Inferior parietal cortex (tissue), 1 donor: ENCODE measurements around the gene MEG3.

Source experiments
- DNase-seq: peaks from one replicate; pipeline ENCODE4 v3.0.0-alpha.2; 2016; ENCODE audit errors: extremely low spot score

Gene MEG3

GRCh38 chr14:100825713-100826331 is at the start of gene MEG3:
Gene MEG3, plus strand, starts transcription at chr14:100826118.
- peak; percentile 36 for DNase-seq

DNA sequence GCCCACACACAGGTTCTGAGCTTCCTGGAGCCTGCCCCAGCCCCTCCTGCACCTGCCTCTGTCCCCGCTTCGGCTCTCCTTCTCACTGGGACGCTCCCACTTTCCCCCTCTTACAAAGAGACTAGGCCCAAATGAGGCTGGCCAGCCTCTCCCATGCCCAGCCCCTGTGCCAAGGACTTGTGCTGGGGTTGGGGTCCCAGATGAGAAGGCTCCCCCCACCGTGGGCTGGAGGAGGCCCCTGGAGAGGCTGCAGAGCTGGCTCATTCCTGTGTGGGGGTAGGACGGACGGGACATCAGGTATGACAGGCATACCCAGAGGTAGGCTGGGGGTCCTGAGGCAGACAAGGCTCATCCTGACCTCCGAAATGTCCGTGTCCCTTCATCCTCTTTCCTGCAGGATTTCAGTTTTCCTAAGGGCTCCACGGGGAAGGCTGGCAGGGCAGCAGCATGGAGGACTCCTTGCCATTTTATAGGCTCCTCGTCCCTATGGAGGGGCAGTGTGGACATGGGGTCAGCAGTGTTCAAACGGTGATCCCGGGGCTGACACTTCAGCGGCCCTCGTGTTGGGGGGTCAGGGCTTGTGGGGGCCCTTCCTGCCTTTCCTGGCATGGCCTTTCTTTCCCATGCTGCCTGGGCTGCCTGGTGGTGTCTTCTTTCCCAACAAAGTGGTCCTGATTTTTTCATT is 49.1 kb upstream of the MEG3 start:
- DNase-seq, result no peak

GRCh38 chr14:100777366-100777817 is 48.5 kb upstream of the MEG3 start:
- DNase-seq, result no peak

DNA sequence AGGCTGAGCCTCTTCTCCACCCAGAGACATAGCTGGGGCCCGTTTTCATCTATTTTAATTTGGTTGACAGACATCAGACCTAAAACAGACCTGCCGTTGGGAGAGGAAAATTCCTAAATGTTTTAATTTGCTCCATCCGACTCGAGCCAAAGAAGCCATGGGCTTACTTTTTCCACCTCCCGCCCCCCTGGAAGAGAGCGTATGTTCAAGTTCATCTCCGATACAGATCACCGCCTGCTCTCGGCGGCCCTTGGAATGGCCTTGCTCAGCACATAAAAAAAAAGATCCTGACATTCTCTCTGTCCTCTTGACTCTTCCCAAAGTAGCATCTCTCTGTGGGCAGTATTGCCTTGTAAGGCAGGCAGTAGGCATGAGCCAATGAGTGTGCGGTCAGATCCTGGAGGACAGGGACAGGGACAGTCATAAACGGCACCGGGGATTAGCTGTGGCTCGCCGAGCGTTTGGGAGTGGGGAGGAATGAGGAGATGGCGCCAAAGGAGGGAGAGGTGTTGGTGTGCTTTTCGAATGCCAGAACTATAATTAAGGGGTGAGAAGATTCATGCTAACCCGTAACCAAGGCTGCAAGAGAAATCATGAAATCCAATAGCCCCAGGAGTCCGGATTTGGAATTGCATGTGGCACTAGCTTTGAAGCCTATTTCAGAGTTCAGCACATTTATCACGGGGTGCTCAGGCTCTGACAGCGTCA is 47.9 kb upstream of the MEG3 start:
- no peak for DNase-seq

DNA sequence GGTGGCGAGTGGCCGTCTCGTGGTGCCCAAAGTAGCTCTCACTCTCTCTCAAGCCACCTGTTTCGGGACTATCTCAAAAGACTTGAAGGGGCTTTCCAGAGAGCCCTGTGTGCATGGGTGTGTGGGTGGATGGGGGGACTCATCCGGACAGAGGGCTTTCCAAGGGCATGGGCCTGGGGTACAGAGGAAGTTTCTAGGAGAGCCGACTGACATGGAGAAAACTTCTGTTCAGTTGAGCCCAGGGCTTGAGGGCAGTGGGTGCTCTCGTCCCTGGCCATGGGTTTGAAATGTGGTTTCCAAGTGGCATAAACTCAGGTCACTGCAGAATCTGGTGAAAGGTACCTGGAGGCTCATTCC is 47.4 kb upstream of the MEG3 start:
- DNase-seq, result no peak

DNA sequence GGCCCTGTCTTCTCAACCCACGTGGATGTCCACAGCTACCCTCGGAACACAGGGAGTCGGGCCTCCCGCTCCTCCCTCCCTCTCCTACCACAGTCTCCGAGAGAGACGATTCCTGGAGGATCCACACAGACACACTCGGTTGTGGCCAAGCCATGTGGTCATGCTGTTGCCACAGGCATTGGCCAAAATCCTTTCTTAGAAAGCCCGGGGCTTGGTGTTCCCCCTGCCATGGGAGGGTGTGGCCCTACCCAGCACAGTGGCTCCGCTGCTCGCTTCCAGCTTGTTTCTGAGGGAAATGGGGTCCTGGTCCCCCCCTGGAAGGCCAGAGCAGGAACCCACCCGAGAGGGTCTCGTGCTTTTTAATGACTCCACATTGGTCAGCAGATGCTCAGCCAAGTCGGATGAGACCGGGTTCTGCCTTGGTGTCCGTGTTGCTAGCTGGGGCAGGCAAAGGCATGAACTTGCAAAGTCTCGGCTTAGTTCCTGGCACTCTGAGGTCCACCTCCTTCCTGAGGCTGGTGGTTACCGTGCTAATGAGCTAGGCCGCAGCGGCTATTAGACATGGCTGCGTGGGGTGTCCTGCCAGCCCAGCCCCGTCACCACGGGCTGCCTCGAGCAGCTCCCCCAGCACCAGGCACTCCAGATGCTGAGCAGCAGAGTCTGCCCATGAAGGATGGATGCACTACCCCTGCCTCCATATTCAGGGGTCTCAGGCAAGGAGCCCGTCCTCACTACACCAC is 46.8 kb upstream of the MEG3 start:
- DNase-seq, result no peak

- no peak for DNase-seq
These were observed 46.2 kb upstream of the MEG3 start for GRCh38 chr14:100779691-100780080.

DNA sequence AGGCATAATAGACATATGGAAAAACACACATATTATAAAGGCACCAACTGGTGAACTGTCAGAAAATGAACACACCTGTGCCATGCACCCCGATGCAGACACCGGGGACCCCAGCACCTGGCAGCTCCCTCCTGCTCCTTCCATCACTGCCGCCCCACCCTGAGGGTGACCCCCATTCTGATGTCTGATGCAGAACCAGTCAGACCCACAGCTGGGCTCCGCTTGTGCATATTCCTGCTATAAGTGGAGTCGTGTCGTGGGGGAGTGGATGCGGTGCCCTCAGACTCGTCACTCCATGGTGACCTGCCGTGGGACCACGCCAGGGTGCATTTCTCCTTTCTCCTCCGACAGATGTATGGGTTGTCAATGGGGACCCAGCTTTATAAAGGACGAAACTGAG is 45.7 kb upstream of the MEG3 start:
- no peak for DNase-seq

- DNase-seq, result no peak
These were observed 45.1 kb upstream of the MEG3 start for GRCh38 chr14:100780646-100781355.

DNA sequence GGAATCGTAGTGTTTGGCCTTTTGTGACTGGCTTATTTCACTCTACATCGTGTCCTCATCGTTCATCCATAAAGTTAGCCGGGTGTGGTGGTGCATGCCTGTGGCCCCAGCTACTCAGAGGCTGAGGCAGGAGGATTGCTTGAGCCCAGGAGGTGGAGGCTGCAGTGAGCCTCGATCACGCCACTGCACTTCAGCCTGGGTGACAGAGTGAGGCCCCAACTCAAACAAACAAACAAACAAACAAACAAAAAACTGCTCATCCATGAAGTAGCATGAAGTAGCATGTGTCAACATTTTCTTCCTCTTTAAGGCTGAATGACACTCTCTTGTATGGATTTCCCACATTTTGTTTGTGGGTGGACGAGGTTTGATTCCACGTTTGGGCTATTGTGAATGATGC is 44.0 kb upstream of the MEG3 start:
- no peak for DNase-seq

GRCh38 chr14:100782516-100783320 is 43.2 kb upstream of the MEG3 start:
- no peak for DNase-seq

DNA sequence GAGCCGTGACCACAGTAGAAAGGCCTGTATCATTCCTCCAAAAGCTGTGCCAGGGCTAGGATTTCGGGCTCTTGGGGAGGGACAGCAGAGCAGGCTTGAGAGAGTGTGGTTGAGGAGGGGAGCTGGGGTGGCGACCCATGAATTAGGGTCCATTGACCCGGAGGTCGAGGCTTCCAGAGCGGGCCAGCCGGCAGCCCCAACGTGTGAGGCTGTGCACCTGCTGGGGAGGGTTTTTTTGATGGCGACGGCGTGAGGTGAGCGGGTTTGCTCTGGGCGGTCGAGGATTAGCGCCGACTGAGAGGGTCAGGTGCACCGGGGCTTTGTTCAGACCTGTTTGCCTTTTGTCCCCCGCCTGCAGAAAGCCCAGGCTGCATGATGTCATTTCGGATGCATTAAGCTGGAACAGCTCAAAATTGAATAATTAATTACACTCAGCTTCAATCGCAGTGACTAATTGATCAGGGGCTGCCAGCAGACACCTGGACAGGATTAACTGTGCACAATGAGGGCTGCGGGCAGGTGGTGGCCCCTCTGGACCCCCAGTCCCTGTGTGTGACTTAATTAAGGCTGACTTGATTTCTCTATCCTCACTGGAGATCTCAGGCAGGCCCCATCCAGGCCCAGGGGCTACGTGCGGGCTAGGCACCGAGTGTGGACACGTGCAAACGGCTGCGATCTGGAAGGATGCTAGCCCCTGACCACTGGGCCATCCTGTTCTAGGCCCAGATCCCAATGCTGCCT is 42.1 kb upstream of the MEG3 start:
- no peak for DNase-seq

DNA sequence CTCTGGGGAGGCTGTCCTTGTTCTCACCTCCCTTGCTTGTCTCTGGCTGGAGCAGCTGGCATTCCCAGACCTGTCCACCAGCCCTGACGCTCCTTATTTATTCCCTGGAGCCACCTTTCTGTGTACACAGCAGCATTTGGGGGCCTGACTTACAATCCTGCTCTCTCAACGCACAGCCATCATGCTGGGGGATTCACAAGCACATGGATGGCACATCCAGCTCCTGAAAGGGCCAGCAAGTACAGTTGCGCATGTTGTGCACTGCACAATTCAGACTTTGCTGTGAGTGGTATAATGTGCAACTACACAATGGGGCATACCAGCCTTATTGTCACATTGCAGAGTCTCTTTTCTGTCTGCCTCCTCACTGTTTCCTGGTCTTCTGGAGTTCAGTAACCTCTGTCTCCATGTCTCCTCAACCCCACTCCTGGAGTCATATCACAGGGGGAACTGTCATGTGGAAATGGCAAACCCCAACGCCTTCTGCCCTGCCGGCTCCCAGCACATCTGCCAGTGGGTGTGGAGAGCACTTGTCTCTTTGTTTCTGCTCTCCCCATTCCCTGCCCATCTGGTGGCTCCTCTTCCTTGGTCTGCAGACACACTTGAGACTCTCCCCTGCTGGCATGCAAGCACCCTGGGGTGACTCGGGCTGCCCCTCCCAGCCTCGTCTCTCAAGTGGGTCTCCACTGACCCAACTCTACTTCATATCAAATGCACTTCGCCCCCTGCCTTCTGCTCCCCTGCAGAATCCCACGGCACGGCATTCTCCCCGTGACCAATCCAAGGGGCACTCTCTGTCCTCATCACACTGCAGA is 41.2 kb upstream of the MEG3 start:
- no peak for DNase-seq

GRCh38 chr14:100785338-100785615 is 40.6 kb upstream of the MEG3 start:
- no peak for DNase-seq

DNA sequence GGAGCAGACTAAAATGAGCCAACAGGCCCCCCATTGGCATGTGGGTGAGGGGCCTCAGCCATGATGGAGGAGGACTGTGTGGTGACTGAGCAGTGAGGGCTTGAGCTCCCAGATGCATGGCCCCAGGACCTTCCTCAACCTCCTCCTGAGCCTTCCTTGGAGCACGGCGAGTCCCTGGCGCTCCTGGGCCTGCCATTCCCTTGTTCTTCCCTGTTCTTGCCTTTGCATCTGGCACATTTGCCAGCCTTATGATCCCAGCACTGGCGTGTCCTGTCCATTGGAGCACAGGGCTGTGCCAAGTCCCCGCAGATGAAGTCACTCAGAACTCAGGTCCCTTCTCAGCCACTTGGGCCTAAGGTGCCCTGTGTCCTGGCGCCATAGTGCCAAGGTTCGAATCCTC is 40.3 kb upstream of the MEG3 start:
- DNase-seq, result no peak

- peak; percentile 34 for DNase-seq
These were observed 39.8 kb upstream of the MEG3 start for GRCh38 chr14:100786131-100786530.

- DNase-seq, result no peak
These were observed 39.2 kb upstream of the MEG3 start for GRCh38 chr14:100786576-100787219.

- no peak for DNase-seq
These were observed 38.3 kb upstream of the MEG3 start for GRCh38 chr14:100787659-100788058.

DNA sequence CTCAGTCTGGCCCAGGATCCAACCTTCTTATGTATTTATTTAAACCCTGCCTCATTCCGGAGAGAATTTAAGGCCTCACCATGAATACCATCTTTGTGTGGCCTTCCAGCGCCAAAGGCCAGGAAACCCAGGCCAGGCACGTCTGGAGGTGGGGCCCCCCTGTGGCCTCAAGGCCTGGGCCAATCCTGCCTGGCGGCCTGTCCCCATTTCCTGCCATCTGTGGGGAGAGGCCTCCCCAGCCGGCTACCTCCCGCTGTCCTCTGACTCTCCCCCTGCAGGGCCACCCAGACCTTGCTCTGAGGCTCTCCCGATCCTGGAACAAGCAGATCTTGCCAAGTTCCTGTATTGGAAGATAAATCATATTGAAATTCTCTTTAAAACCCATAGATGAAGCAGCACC is 37.4 kb upstream of the MEG3 start:
- no peak for DNase-seq
